WTC11 (cell line): ENCODE results near the gene NSG1. TPM values are rescaled to one million over a fixed set of nuclear protein-coding genes. Genes with fewer than 3 reads are reported as not detected.

ENCODE experiments used
- ATAC-seq: fragments of 200-7000 bp; cut with Tn5 transposase; 2 replicates; pipeline ENCODE4 v1.10.0; 2021; ENCODE audit warnings: mild to moderate bottlenecking, moderate library complexity
- CTCF ChIA-PET: fragments of 300-600 bp; sonication (Branson Sonifier 250); formaldehyde crosslinking; loops from one replicate; lab custom pipeline; 2021; ENCODE audit warnings: antibody characterized with exemption; lab: Charles Lee
- POLR2A ChIA-PET: fragments of 350-600 bp; sonication (Branson Sonifier 250); formaldehyde crosslinking; loops from one replicate; lab custom pipeline; 2021; ENCODE audit warnings: antibody characterized with exemption; lab: Charles Lee
- DNase-seq: peaks from one replicate; pipeline ENCODE4 v3.0.0; 2021; ENCODE audit warnings: low spot score
- H3K27ac Mint-ChIP-seq: 2 replicates; pipeline ENCODE4 v1.8.0; 2021; ENCODE audit warnings: mixed read lengths
- H3K27me3 Mint-ChIP-seq: 2 replicates; pipeline ENCODE4 v1.8.0; 2021; ENCODE audit warnings: low read depth, mild to moderate bottlenecking, moderate library complexity, mixed read lengths
- H3K36me3 Mint-ChIP-seq: 2 replicates; pipeline ENCODE4 v1.8.0; 2021; ENCODE audit warnings: mixed read lengths
- H3K4me1 Mint-ChIP-seq: 2 replicates; pipeline ENCODE4 v1.8.0; 2022; ENCODE audit warnings: mixed read lengths
- H3K4me3 Mint-ChIP-seq: 2 replicates; pipeline ENCODE4 v1.8.0; 2021; ENCODE audit warnings: mild to moderate bottlenecking, moderate library complexity, mixed read lengths
- H3K9me3 Mint-ChIP-seq: 2 replicates; pipeline ENCODE4 v1.8.0; 2021; ENCODE audit warnings: mixed read lengths
- CREM ChIP-seq: sonication (generic); formaldehyde crosslinking; IDR thresholded peaks from 2 replicates; pipeline ENCODE4 v1.8.1; 2022; ENCODE audit warnings: mild to moderate bottlenecking, missing genetic modification reagents, moderate library complexity
- ELF4 ChIP-seq: sonication (generic); formaldehyde crosslinking; IDR thresholded peaks from 2 replicates; pipeline ENCODE4 v1.8.1; 2022; ENCODE audit warnings: low read depth, mild to moderate bottlenecking, moderate library complexity, missing genetic modification reagents
- MXD4 ChIP-seq: fragments of 250-450 bp; sonication (Bioruptor Pico); IDR thresholded peaks from 2 replicates; pipeline ENCODE4 v1.8.0; 2021; ENCODE audit warnings: mild to moderate bottlenecking, moderate library complexity, borderline replicate concordance
- NR3C1 ChIP-seq: sonication (generic); formaldehyde crosslinking; conservative IDR thresholded peaks from 2 replicates; pipeline ENCODE4 v1.8.1; 2023; ENCODE audit warnings: low read depth, mild to moderate bottlenecking, missing genetic modification reagents
- SMAD4 ChIP-seq: sonication (generic); formaldehyde crosslinking; IDR thresholded peaks from 2 replicates; pipeline ENCODE4 v1.8.0; 2022; ENCODE audit warnings: mild to moderate bottlenecking, missing genetic modification reagents
- SP1 ChIP-seq: sonication (generic); formaldehyde crosslinking; conservative IDR thresholded peaks from 2 replicates; pipeline ENCODE4 v1.8.1; 2022; ENCODE audit warnings: missing genetic modification reagents
- TEAD1 ChIP-seq: sonication (generic); formaldehyde crosslinking; IDR thresholded peaks from 2 replicates; pipeline ENCODE4 v1.8.0; 2022; ENCODE audit warnings: mild to moderate bottlenecking, missing genetic modification reagents
- TP53 ChIP-seq: sonication (generic); formaldehyde crosslinking; IDR thresholded peaks from 2 replicates; pipeline ENCODE4 v1.8.1; 2023; ENCODE audit warnings: mild to moderate bottlenecking, missing genetic modification reagents
- ZBTB21 ChIP-seq: sonication (generic); formaldehyde crosslinking; IDR thresholded peaks from 2 replicates; pipeline ENCODE4 v1.8.1; 2023; ENCODE audit warnings: mild to moderate bottlenecking, missing genetic modification reagents, borderline replicate concordance
- ZNF263 ChIP-seq: sonication (generic); formaldehyde crosslinking; IDR thresholded peaks from 2 replicates; pipeline ENCODE4 v1.8.1; 2022; ENCODE audit warnings: low read depth, mild to moderate bottlenecking, moderate library complexity, missing genetic modification reagents
- total RNA-seq: library from RNA; stranded (reverse); gene quantifications from 3 replicates; pipeline ENCODE4 v1.2.3, GENCODE V29; 2021
- TF ChIP-seq, protein P1 (sequence below): fragments of 250-450 bp; sonication (Bioruptor Pico); conservative IDR thresholded peaks from 2 replicates; pipeline ENCODE4 v1.9.0; 2021; ENCODE audit warnings: mild to moderate bottlenecking
- TF ChIP-seq, protein P2 (sequence below): sonication (generic); formaldehyde crosslinking; IDR thresholded peaks from 2 replicates; pipeline ENCODE4 v1.8.0; 2023; ENCODE audit warnings: mild to moderate bottlenecking, missing genetic modification reagents
- TF ChIP-seq, protein P3 (sequence below): sonication (generic); formaldehyde crosslinking; IDR thresholded peaks from 2 replicates; pipeline ENCODE4 v1.8.0; 2022; ENCODE audit warnings: mild to moderate bottlenecking, missing genetic modification reagents
- TF ChIP-seq, protein P4 (sequence below): sonication (generic); formaldehyde crosslinking; conservative IDR thresholded peaks from 2 replicates; pipeline ENCODE4 v1.8.1; 2023; ENCODE audit warnings: mild to moderate bottlenecking, low read depth, missing genetic modification reagents, moderate library complexity
- TF ChIP-seq, protein P5 (sequence below): sonication (generic); formaldehyde crosslinking; IDR thresholded peaks from 2 replicates; pipeline ENCODE4 v1.8.1; 2023; ENCODE audit warnings: mild to moderate bottlenecking, moderate library complexity, missing genetic modification reagents

NSG1 gene
- total RNA-seq, 1 experiment from 2014 or later, result 24.2 TPM

DNA sequence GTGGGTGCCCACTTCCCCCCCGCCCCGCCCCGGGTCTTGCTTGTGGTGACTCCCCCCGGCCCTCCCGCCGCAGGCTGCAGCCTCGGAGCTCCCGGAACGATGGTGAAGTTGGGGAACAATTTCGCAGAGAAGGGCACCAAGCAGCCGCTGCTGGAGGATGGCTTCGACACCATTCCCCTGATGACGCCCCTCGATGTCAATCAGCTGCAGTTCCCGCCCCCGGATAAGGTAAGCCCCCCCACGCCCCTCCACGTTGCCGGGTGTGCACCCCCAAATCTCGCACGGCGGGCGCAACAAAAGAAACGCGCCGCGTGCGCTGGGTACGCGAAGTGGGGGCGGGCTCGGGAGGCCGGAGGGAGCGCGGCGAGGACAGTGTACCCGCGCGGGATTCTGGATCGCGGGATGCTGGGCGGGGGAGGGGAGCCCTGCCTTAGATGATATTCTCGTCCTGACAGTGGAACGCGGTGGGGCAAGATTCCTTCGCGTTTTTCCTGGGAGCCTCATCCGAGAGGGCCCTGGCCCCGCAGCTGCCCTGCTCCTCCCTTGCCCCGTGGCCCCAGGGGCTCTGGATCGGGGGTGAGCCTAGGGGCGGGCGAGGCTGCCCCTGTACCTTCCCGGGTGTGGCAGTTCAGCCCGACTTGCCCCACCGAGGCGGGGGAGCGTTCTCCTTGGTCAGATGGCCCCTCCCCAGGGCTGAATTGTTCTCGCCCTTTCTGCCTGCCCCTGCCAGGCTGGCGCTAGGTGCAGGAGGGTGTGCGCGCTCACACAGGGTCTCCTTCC is 819 bp downstream of the NSG1 start:
- Mint-ChIP-seq H3K36me3 (peaks cover 3% of the 10 kb centered on the region; the same call in 1 of the 2 replicates), H3K9me3 (no peaks in the 10 kb centered on the region), H3K4me3 (peak overlapping the region; percentile 68), H3K4me1 (peaks cover 12% of the 10 kb centered on the region), H3K27me3 (peaks cover 60% of the 10 kb centered on the region), H3K27ac (no peak overlapping the region)
- TF ChIP-seq, protein P1, sequence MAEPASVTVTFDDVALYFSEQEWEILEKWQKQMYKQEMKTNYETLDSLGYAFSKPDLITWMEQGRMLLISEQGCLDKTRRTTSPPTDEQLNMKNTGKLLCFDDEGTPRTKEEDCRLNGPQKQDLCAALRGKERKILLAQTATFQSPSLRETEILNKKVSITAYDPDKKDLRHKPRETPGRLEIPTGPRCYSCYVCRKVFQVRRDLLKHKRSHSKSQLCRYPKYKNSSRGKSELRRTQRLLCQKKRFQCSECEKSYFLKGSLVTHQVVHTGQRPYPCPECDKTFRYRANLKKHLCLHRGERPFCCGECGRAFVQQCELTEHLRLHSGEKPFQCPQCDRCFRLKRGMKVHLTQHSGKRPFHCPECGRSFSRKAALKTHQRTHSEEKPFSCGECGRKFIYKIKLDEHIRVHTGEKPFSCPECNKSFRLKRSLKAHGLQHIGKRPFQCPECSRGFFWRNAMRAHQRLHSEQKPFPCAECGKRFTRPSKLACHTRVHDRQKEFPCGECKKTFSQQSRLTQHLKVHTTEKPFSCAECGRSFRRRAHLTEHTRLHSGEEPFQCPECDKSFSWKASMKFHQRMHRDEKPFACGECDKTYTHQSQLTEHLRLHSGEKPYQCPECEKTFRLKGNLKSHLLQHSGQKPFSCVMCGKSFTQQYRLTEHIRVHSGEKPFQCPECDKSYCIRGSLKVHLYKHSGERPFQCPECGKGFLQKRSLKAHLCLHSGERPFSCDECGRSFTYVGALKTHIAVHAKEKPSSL (CRISPR knock-in tag), result no peak
- TF ChIP-seq, protein P2, sequence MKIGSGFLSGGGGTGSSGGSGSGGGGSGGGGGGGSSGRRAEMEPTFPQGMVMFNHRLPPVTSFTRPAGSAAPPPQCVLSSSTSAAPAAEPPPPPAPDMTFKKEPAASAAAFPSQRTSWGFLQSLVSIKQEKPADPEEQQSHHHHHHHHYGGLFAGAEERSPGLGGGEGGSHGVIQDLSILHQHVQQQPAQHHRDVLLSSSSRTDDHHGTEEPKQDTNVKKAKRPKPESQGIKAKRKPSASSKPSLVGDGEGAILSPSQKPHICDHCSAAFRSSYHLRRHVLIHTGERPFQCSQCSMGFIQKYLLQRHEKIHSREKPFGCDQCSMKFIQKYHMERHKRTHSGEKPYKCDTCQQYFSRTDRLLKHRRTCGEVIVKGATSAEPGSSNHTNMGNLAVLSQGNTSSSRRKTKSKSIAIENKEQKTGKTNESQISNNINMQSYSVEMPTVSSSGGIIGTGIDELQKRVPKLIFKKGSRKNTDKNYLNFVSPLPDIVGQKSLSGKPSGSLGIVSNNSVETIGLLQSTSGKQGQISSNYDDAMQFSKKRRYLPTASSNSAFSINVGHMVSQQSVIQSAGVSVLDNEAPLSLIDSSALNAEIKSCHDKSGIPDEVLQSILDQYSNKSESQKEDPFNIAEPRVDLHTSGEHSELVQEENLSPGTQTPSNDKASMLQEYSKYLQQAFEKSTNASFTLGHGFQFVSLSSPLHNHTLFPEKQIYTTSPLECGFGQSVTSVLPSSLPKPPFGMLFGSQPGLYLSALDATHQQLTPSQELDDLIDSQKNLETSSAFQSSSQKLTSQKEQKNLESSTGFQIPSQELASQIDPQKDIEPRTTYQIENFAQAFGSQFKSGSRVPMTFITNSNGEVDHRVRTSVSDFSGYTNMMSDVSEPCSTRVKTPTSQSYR (CRISPR knock-in tag), result 0 out of 2 replicates have a peak, but pooled peaks have one; percentile 16
- peak; percentile 9 for ATAC-seq
- DNase-seq, result peak; percentile 32
- CTCF ChIA-PET, result interaction anchor here (0.6 to 1.5 kb wide), 9 partner anchors 8 to 1266 kb away, joined by 3 to 5 read pairs (median 4); no protein-coding TSS in a partner anchor
- POLR2A ChIA-PET, result no interaction called here

DNA sequence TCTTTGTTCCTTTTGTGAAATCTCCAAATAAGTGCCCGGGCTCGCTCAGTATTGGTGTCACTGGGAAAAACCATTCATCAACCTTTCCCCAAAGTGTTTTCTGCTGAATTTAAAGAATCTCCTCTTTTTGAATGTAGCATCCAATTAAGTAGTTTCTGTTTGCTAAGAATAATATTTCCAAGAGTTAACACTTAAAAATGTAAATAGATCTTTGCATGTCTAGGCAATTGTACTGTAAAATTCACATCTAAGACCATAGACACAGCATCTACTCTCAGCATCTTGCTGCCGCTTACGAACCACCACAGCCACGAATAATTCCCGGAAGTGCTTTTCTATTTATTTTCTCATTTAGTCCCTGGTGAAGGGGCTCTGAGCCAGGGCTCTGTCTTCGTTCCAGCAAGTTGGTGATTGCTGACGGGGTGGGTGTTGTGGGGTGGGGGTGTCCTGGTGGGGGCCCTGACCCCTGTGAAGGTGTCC is 1.4 kb downstream of the NSG1 start:
- no peak overlapping the region for H3K27ac Mint-ChIP-seq
- ChIA-PET CTCF (interaction anchor here (1.5 kb wide), 1 partner anchor 8 kb away, joined by 5 read pairs; no protein-coding TSS in a partner anchor), POLR2A (no interaction called here)
- DNase-seq (no peak), ATAC-seq (no peak)
- peaks cover 3% of the 10 kb centered on the region; the same call in 1 of the 2 replicates for H3K36me3 Mint-ChIP-seq
- H3K27me3 Mint-ChIP-seq, result peaks cover 58% of the 10 kb centered on the region
- peak overlapping the region; percentile 68 for H3K4me3 Mint-ChIP-seq
- TF ChIP-seq, protein P3, sequence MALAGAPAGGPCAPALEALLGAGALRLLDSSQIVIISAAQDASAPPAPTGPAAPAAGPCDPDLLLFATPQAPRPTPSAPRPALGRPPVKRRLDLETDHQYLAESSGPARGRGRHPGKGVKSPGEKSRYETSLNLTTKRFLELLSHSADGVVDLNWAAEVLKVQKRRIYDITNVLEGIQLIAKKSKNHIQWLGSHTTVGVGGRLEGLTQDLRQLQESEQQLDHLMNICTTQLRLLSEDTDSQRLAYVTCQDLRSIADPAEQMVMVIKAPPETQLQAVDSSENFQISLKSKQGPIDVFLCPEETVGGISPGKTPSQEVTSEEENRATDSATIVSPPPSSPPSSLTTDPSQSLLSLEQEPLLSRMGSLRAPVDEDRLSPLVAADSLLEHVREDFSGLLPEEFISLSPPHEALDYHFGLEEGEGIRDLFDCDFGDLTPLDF (CRISPR knock-in tag), result no peak
- no peak for TF ChIP-seq ZBTB21 (CRISPR knock-in tag)
- no peak for TF ChIP-seq TP53
- TF ChIP-seq SMAD4 (CRISPR knock-in tag), result no peak
- TF ChIP-seq CREM, result no peak
- peaks cover 10% of the 10 kb centered on the region for H3K4me1 Mint-ChIP-seq
- H3K9me3 Mint-ChIP-seq, result no peaks in the 10 kb centered on the region

DNA sequence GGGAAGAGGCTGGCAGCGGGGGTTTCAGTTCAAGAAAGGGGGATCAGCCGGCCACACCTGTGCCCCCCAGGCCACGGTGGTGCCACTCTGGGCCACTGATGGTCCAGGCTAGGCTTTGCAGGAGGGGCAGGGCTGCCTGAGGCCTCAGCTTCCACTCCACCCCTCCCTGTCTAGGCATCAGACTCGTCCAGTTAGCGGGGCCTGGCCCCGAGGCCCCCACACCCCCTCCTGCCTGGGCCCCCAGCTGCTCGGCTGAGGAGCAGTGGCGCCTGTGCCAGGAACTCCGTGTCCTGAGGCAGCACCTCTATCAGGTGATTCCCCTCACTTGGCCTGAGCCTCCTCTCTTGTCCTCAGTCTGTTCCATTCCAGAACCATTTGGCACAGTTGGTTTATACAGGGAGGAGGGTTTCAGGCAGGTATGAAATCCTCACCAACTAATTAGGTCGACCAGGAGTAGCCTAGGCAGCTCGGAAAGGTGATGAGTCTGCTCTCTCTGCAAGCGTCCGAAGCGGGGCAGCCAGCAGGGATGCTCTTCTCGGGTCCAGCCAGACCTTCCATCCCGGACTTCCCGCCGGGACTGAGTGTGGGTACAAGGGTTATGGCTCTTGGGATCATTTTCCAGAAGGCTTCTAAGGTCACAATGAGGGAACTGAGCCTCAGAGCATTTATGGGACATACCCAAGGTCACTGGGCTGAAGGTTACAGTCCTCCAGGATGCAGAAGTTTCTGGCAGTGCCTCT is 2.1 kb downstream of the NSG1 start:
- H3K4me3 Mint-ChIP-seq, result no peak overlapping the region
- no peak for ATAC-seq
- CTCF ChIA-PET, result no interaction called here
- TF ChIP-seq CREM (no peak), NR3C1 (CRISPR knock-in tag) (no peak), ELF4 (no peak), TEAD1 (no peak), TP53 (no peak), MXD4 (CRISPR knock-in tag) (no peak), SP1 (CRISPR knock-in tag) (no peak), ZNF263 (no peak)
- TF ChIP-seq, protein P4, sequence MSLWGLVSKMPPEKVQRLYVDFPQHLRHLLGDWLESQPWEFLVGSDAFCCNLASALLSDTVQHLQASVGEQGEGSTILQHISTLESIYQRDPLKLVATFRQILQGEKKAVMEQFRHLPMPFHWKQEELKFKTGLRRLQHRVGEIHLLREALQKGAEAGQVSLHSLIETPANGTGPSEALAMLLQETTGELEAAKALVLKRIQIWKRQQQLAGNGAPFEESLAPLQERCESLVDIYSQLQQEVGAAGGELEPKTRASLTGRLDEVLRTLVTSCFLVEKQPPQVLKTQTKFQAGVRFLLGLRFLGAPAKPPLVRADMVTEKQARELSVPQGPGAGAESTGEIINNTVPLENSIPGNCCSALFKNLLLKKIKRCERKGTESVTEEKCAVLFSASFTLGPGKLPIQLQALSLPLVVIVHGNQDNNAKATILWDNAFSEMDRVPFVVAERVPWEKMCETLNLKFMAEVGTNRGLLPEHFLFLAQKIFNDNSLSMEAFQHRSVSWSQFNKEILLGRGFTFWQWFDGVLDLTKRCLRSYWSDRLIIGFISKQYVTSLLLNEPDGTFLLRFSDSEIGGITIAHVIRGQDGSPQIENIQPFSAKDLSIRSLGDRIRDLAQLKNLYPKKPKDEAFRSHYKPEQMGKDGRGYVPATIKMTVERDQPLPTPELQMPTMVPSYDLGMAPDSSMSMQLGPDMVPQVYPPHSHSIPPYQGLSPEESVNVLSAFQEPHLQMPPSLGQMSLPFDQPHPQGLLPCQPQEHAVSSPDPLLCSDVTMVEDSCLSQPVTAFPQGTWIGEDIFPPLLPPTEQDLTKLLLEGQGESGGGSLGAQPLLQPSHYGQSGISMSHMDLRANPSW, result no peak
- TF ChIP-seq, protein P5, sequence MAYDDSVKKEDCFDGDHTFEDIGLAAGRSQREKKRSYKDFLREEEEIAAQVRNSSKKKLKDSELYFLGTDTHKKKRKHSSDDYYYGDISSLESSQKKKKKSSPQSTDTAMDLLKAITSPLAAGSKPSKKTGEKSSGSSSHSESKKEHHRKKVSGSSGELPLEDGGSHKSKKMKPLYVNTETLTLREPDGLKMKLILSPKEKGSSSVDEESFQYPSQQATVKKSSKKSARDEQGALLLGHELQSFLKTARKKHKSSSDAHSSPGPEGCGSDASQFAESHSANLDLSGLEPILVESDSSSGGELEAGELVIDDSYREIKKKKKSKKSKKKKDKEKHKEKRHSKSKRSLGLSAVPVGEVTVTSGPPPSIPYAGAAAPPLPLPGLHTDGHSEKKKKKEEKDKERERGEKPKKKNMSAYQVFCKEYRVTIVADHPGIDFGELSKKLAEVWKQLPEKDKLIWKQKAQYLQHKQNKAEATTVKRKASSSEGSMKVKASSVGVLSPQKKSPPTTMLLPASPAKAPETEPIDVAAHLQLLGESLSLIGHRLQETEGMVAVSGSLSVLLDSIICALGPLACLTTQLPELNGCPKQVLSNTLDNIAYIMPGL (CRISPR knock-in tag), result no peak

More for the DNA sequence above, 2.1 kb downstream of the NSG1 start:
- Mint-ChIP-seq H3K9me3 (no peaks in the 10 kb centered on the region), H3K27me3 (peaks cover 51% of the 10 kb centered on the region), H3K36me3 (peaks cover 3% of the 10 kb centered on the region; the same call in 1 of the 2 replicates), H3K4me1 (peaks cover 10% of the 10 kb centered on the region), H3K27ac (no peak overlapping the region)
- POLR2A ChIA-PET, result no interaction called here
- DNase-seq, result no peak
